Fibroblast of pulmonary artery (primary cell): ENCODE data around the gene LPAR6.
"Not testable (repeated sequence)": the region's sequence is repeated elsewhere in the genome, so short reads cannot be mapped to it uniquely, and the experiment has no call there.

Source experiments
- DNase-seq: peaks from one replicate; pipeline ENCODE4 v3.0.0-alpha.2; 2010; ENCODE audit warnings: low read depth
- H3K4me3 ChIP-seq: replicated peaks from 2 replicates; pipeline ENCODE4 v1.5.1; 2011; ENCODE audit warnings: low read depth, mild to moderate bottlenecking, control low read depth, low read length, moderate library complexity
- CTCF ChIP-seq: IDR thresholded peaks from 2 replicates; pipeline ENCODE4 v1.5.1; 2011; ENCODE audit warnings: mild to moderate bottlenecking, control low read depth, low read length, inconsistent platforms; ENCODE audit errors: missing control alignments

LPAR6 gene

GRCh38 chr13:48429886-48430285 lies 17.0 kb upstream of the LPAR6 start:
- DNase-seq: no peak
- no peak for TF ChIP-seq CTCF
- H3K4me3 ChIP-seq: no peak overlapping the region

DNA sequence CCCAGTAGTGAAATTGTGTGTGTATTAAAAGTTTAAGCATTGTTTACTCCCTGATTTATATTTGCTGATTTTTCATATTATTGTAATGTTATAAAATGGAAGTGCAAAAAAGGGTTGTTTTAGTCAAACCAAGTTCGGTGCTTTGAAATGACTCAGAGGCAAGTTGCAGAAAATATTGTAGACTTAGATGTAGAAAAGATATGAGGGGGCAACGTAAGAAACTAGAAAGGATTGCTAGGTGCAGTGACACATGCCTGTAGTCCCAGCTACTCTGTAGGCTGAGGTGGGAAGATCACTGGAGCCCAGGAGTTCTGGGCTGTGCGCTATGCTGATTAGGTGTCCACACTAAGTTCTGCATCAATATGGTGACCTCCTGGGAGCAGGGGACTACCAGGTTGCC lies 16.1 kb upstream of the LPAR6 start:
- H3K4me3 ChIP-seq: no peak overlapping the region
- no peak for DNase-seq
- TF ChIP-seq CTCF: no peak

DNA sequence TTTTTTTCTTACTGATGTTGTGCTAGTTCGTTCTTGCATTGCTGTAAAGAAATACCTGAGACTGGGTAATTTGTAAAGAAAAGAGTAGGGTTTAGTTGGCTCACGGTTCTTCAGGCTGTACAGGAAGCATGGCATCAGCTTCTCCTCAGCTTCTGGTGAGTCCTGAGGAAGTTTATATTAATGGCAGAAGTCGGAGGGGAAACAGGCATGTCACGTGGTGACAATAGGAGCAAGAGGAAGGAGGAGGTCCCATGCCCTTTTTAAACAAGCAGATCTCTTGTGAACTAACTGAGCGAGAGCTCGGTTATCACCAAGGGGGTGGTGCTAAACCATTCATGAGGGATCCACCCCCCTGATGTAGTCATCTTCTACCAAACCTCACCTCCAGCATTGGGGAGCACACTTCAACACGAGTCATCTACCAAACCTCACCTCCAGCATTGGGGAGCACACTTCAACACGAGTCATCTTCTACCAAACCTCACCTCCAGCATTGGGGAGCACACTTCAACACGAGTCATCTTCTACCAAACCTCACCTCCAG lies 13.9 kb upstream of the LPAR6 start:
- not testable (repeated sequence) for H3K4me3 ChIP-seq, DNase-seq

DNA sequence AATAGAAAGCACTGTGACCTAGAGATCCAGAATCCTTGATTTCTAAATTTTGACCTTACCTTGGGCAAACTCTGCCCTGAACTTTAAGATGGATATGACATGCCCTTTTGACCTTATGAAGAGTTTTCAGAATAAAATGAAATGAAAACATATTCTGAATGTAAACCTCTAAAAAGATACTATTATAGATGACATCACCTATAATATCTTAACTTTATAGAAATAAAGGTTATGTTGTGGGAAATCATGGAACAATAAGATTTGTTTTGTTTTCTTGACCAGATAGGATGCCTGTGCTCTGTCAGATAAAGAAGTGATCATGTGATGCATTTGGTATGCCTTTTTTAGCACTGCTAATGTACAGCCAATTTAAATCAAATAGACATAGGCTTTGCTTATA lies 13.1 kb upstream of the LPAR6 start:
- H3K4me3 ChIP-seq: no peak overlapping the region
- no peak for DNase-seq
- no peak for TF ChIP-seq CTCF

- no peak overlapping the region for H3K4me3 ChIP-seq
- no peak for TF ChIP-seq CTCF
- no peak for DNase-seq
Observed at GRCh38 chr13:48424212-48424611, 11.3 kb upstream of the LPAR6 start.

- not testable (repeated sequence) for H3K4me3 ChIP-seq, DNase-seq
Observed at GRCh38 chr13:48422003-48422402, 9.1 kb upstream of the LPAR6 start.

GRCh38 chr13:48415516-48415915 lies 2.6 kb upstream of the LPAR6 start:
- no peak overlapping the region for H3K4me3 ChIP-seq
- DNase-seq: no peak
- no peak for TF ChIP-seq CTCF

- DNase-seq: no peak
- H3K4me3 ChIP-seq: no peak overlapping the region
- no peak for TF ChIP-seq CTCF
Observed at GRCh38 chr13:48414501-48414900, 1.6 kb upstream of the LPAR6 start.
